Measurements from ENCODE around the gene MYH10.

DNA sequence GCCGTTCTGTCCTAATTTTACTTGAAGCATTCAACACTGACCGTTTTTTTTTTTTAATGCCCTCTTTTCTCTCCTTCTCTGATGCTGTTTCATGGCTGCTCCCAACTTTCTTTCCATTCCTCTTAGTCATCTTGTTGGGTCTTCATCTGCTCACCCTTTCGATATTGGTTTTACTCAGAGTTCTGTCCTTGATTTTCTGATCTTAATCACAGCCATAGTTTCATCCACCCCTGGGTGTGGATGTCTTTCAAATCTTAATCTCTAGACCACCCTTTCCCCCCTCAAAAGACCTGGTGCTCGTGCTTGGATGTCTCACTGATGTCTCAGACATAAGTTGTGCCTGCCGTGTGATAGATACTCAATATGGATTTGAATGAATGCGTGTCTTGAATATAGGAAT lies 172.4 kb downstream of the MYH10 start:
- TF ChIP-seq EZH2phosphoT487 (IDR thresholded peaks at IDR 0.05; ENCODE audit: insufficient read depth, low read depth) = no peak
- TF ChIP-seq EZH2 (IDR thresholded peaks at IDR 0.05; ENCODE audit: insufficient read depth, poor library complexity, severe bottlenecking) = no peak
